IMR-90 (cell line): ENCODE results near the gene CDC37L1. TPM values are rescaled to one million over a fixed set of nuclear protein-coding genes. Genes with fewer than 3 reads are reported as not detected.
A peak's percentile ranks its signal among the peaks of the same experiment; 100 is the strongest.

ENCODE experiments used
- ATAC-seq: fragments of 200-7000 bp; cut with Tn5 transposase; 2 replicates; pipeline ENCODE4 v1.9.1; 2020; ENCODE audit warnings: low read depth, mild to moderate bottlenecking, moderate library complexity
- BruUV-seq: library from RNA; stranded (reverse); fragments of 400-500 nt; replicated peaks from 2 replicates; lab custom pipeline; 2021; lab: Mats Ljungman, UMichigan
- CTCF ChIA-PET: fragments of 300-600 bp; formaldehyde crosslinking; extraction: SDS; loops from one replicate; lab custom pipeline; 2021; ENCODE audit warnings: antibody characterized with exemption; lab: Yijun Ruan, JAX
- POLR2A ChIA-PET: fragments of 300-600 bp; sonication (Branson Sonifier 250); formaldehyde crosslinking; loops from one replicate; lab custom pipeline; 2022; ENCODE audit warnings: antibody characterized with exemption; ENCODE audit not compliant: unreplicated experiment; lab: Charles Lee
- DNase-seq: peaks from one replicate; pipeline ENCODE4 v3.0.0; 2013
- H2AFZ ChIP-seq: replicated peaks from 2 replicates; pipeline ENCODE3; 2013; ENCODE audit warnings: low read length, mild to moderate bottlenecking; ENCODE audit not compliant: poor library complexity
- H2AK5ac ChIP-seq: 2 replicates; pipeline ENCODE4 v1.6.1; 2013; ENCODE audit warnings: low read depth, low read length, inconsistent platforms
- H2AK9ac ChIP-seq: replicated peaks from 2 replicates; pipeline ENCODE3; 2013; ENCODE audit warnings: mild to moderate bottlenecking, low read depth, low read length, moderate library complexity; ENCODE audit not compliant: poor library complexity
- H2BK120ac ChIP-seq: 2 replicates; pipeline ENCODE4 v1.6.1; 2013; ENCODE audit warnings: low read depth, low read length, inconsistent platforms
- H2BK15ac ChIP-seq: 3 replicates; pipeline ENCODE4 v1.6.1; 2013; ENCODE audit warnings: low read depth, low read length, inconsistent platforms
- H2BK20ac ChIP-seq: 2 replicates; pipeline ENCODE4 v1.6.1; 2013; ENCODE audit warnings: low read depth, mild to moderate bottlenecking, inconsistent platforms, low read length, moderate library complexity
- H2BK5ac ChIP-seq: 2 replicates; pipeline ENCODE4 v1.6.1; 2013; ENCODE audit warnings: mild to moderate bottlenecking, low read depth, low read length, inconsistent platforms; ENCODE audit not compliant: poor library complexity, severe bottlenecking
- H3K14ac ChIP-seq: replicated peaks from 2 replicates; pipeline ENCODE4 v1.6.1; 2013; ENCODE audit warnings: low read depth, low read length, inconsistent platforms
- H3K18ac ChIP-seq: 2 replicates; pipeline ENCODE4 v1.6.1; 2013; ENCODE audit warnings: low read depth, low read length, control low read depth
- H3K23ac ChIP-seq: 2 replicates; pipeline ENCODE4 v1.6.1; 2013; ENCODE audit warnings: low read depth, low read length, inconsistent platforms
- H3K27ac ChIP-seq: 2 replicates; pipeline ENCODE4 v1.5.1; 2013; ENCODE audit warnings: mild to moderate bottlenecking, control low read depth, low read length; ENCODE audit not compliant: insufficient read depth
- H3K27me3 ChIP-seq: 2 replicates; pipeline ENCODE4 v1.6.1; 2013; ENCODE audit warnings: low read length; ENCODE audit not compliant: control insufficient read depth, insufficient read depth
- H3K36me3 ChIP-seq: 2 replicates; pipeline ENCODE4 v1.6.1; 2013; ENCODE audit warnings: low read length, mixed read lengths; ENCODE audit not compliant: control insufficient read depth, insufficient read depth
- H3K4ac ChIP-seq: 2 replicates; pipeline ENCODE4 v1.6.1; 2013; ENCODE audit warnings: low read depth, low read length, inconsistent platforms
- H3K4me1 ChIP-seq: 2 replicates; pipeline ENCODE4 v1.6.1; 2013; ENCODE audit warnings: low read length, mixed read lengths; ENCODE audit not compliant: control insufficient read depth, insufficient read depth
- H3K4me2 ChIP-seq: 2 replicates; pipeline ENCODE4 v1.6.1; 2013; ENCODE audit warnings: low read depth, mild to moderate bottlenecking, control low read depth, low read length, moderate library complexity
- H3K4me3 ChIP-seq: 2 replicates; pipeline ENCODE4 v1.5.1; 2013; ENCODE audit warnings: low read depth, mild to moderate bottlenecking, control low read depth, low read length, moderate library complexity; ENCODE audit not compliant: insufficient read depth
- H3K56ac ChIP-seq: 2 replicates; pipeline ENCODE4 v1.6.1; 2013; ENCODE audit warnings: low read length, inconsistent platforms; ENCODE audit not compliant: insufficient read depth; ENCODE audit errors: extremely low read depth
- H3K79me1 ChIP-seq, 2 experiments: 2 replicates each; pipeline ENCODE4 v1.6.1; 2013; ENCODE audit warnings: low read length in 2 of 2, inconsistent platforms in 1 of 2, low read depth in 1 of 2
- H3K9ac ChIP-seq: 2 replicates; pipeline ENCODE4 v1.6.1; 2013; ENCODE audit warnings: low read depth, low read length, control low read depth
- H3K9me1 ChIP-seq: 2 replicates; pipeline ENCODE4 v1.6.1; 2013; ENCODE audit warnings: low read length, inconsistent platforms; ENCODE audit not compliant: insufficient read depth
- H3K9me3 ChIP-seq: 2 replicates; pipeline ENCODE4 v1.6.1; 2013; ENCODE audit warnings: low read length; ENCODE audit not compliant: control insufficient read depth, insufficient read depth
- H4K20me1 ChIP-seq: 2 replicates; pipeline ENCODE4 v1.6.1; 2013; ENCODE audit warnings: low read length, inconsistent platforms; ENCODE audit not compliant: insufficient read depth
- H4K5ac ChIP-seq: 2 replicates; pipeline ENCODE4 v1.6.1; 2013; ENCODE audit warnings: mild to moderate bottlenecking, low read depth, low read length, control low read depth
- H4K8ac ChIP-seq, 2 experiments: 2 replicates each; pipeline ENCODE4 v1.6.1; 2013; ENCODE audit warnings: low read depth in 2 of 2, low read length in 2 of 2, control low read depth in 1 of 2, inconsistent platforms in 1 of 2
- H4K91ac ChIP-seq: 2 replicates; pipeline ENCODE4 v1.6.1; 2013; ENCODE audit warnings: low read depth, low read length, inconsistent platforms; ENCODE audit not compliant: insufficient read depth
- CHD1 ChIP-seq: IDR thresholded peaks from 2 replicates; pipeline ENCODE4 v1.6.1; 2012; ENCODE audit warnings: low read depth, low read length, improper control_type of control experiment
- NFE2L2 ChIP-seq: fragments of 150-350 bp; IDR thresholded peaks from 2 replicates; pipeline ENCODE4 v1.6.1; 2016; ENCODE audit warnings: low read depth, mild to moderate bottlenecking, low read length
- RCOR1 ChIP-seq: IDR thresholded peaks from 2 replicates; pipeline ENCODE4 v1.6.1; 2012; ENCODE audit warnings: mild to moderate bottlenecking, low read length, improper control_type of control experiment; ENCODE audit not compliant: insufficient replicate concordance
- RFX5 ChIP-seq: IDR thresholded peaks from 2 replicates; pipeline ENCODE4 v1.8.0; 2012; ENCODE audit warnings: low read depth, mild to moderate bottlenecking, low read length, moderate library complexity
- WGBS, 2 experiments: methylation state at CpG; one replicate each; pipeline versions ENCODE4 v1.1.5 to v1.1.7; 2013; ENCODE audit warnings: missing lambda C conversion rate in 2 of 2; ENCODE audit not compliant: insufficient read length in 1 of 2; ENCODE audit errors: extremely low coverage in 2 of 2; 5-methylcytosine and 5-hydroxymethylcytosine counted together
- dilution Hi-C: fragments of 300-500 bp; cut with HindIII; formaldehyde crosslinking; loops from one replicate; pipeline ENCODE4 v1.14.3; 2018; ENCODE audit warnings: low sequenced_read_pairs; ENCODE audit not compliant: unreplicated experiment
- in situ Hi-C: fragments of 300-500 bp; cut with MboI; formaldehyde crosslinking; loops from 3 replicates; pipeline ENCODE4 v1.14.3; 2019; ENCODE audit warnings: low sequenced_read_pairs, inconsistent platforms, mixed read lengths
- intact Hi-C: fragments of 100-400 bp; cut with micrococcal nuclease; formaldehyde crosslinking; loops from 2 replicates; pipeline ENCODE4 v1.10.0; 2022
- polyA plus RNA-seq, 3 experiments: library from polyadenylated mRNA; depleted of rRNA; stranded (reverse); fragments of >200 nt; gene quantifications; 2 replicates each; pipeline ENCODE4 v1.2.3, GENCODE V29; 2012; ENCODE audit warnings: low replicate concordance in 1 of 3
- total RNA-seq: library from RNA; depleted of rRNA; stranded (reverse); fragments of >200 nt; gene quantifications from 2 replicates; pipeline ENCODE4 v1.2.3, GENCODE V29; 2012

Gene CDC37L1
- total and polyA plus RNA-seq, 2 of the 4 experiments (the other 2 are of a cell fraction) = 6.6 to 7.3 TPM

- Histone ChIP-seq H4K5ac (no peak overlapping the region), H3K27me3 (no peaks in the 10 kb centered on the region), H3K9ac (no peak overlapping the region), H3K9me1 (no peaks in the 10 kb centered on the region; the same call in 1 of the 2 replicates), H2BK5ac (peak overlapping the region; percentile 28), H3K18ac (no peak overlapping the region), H4K8ac (no peak overlapping the region), H4K20me1 (no peaks in the 10 kb centered on the region), H3K4me2 (no peak overlapping the region), H2BK20ac (no peak overlapping the region), H3K36me3 (peaks cover 26% of the 10 kb centered on the region), H3K79me1 (no peaks in the 10 kb centered on the region; a peak in 2 of 4 replicates), H3K9me3 (no peaks in the 10 kb centered on the region), H3K4me3 (no peak overlapping the region), H2BK15ac (no peak overlapping the region), H3K4ac (no peak overlapping the region), H3K4me1 (no peaks in the 10 kb centered on the region), H3K27ac (no peak overlapping the region), H2AK5ac (no peak overlapping the region), H3K14ac (no peak overlapping the region), H2AK9ac (no peak overlapping the region), H2BK120ac (no peak overlapping the region), H3K23ac (no peak overlapping the region), H3K56ac (no peak overlapping the region), H4K91ac (no peak overlapping the region), H2AFZ (no peak overlapping the region)
- DNase-seq (no peak), ATAC-seq (no peak)
- TF ChIP-seq NFE2L2 = no peak
- TF ChIP-seq RFX5 = no peak
- no peak for TF ChIP-seq RCOR1
- TF ChIP-seq CHD1 = no peak
- intact Hi-C loops = loop anchor here (1.0 kb wide), 1 partner anchor 9 kb away; no protein-coding TSS in a partner anchor
- BruUV-seq = no TSS peak
- WGBS, 2 experiments = 75 to 100% methylated on average over 2 of the region's 7 CpGs
- ChIA-PET POLR2A (no interaction called here), CTCF (interaction anchor here (1.0 kb wide), 1 partner anchor 214 kb away, joined by 3 read pairs; no protein-coding TSS in a partner anchor)
- in situ Hi-C loops = no loop called here
- dilution Hi-C loops = no loop called here
Measured at GRCh38 chr9:4713849-4714248, 34.5 kb downstream of the CDC37L1 start.
